HG02943 (cell line): ENCODE measurements around the gene PBRM1.
"Not testable (repeated sequence)": the region's sequence is repeated elsewhere in the genome, so short reads cannot be mapped to it uniquely, and the experiment has no call there.

Experiments
- ATAC-seq: cut with Tn5 transposase; IDR thresholded peaks from one replicate; pipeline ENCODE4 v1.9.1; 2021; ENCODE audit warnings: mild to moderate bottlenecking, low read depth, moderate library complexity; ENCODE audit not compliant: unreplicated experiment

The PBRM1 gene

DNA sequence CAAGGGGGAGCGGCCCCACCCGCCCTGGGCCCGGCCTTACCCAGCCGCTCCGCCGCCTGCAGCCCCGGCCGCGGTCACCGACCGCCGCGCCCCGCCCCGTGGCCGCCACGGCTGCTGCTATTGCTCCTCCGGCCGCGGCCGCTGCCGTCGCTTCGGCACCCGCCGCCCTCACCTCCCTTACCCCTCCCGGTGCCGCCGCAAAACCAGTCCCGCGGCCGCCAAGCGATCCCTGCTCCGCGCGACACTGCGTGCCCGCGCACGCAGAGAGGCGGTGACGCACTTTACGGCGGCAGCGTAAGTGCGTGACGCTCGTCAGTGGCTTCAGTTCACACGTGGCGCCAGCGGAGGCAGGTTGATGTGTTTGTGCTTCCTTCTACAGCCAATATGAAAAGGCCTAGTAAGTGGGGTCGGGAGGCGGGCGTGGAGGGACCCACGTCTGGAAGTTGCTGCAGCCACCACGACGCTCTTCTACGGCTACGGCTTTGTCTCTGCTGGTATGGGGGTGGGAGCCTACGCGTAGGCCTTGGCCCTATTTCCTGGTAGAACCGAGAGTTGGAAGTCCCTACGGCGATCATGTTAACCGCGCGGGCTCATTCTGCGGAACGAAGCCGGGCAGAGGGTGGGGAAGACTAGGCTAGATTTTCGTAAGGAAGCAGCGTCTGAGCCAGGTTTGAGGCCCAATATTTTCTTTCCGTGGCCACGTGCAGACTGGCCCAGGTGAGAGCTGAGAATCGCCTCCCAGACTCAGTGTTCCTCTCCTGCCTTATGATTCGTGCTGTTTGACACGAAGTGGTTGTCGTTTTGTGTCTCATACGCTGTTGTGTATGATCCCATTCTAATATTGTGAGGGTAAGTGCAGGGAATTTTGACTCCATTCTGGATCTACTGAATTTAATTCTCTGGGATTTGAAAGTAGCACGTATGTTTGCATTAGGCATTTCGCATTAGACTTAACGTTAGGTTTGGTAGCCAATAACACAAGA lies at the start of gene PBRM1, which contains the start of gene GNL3:
Gene PBRM1 (minus strand): TSS at position 205 of the 983 bp plus-strand sequence.
Gene GNL3 (plus strand): TSS at position 324 of the 983 bp plus-strand sequence. CDS start 61 bp downstream, at position 385.
- ATAC-seq: peak; percentile 64

DNA sequence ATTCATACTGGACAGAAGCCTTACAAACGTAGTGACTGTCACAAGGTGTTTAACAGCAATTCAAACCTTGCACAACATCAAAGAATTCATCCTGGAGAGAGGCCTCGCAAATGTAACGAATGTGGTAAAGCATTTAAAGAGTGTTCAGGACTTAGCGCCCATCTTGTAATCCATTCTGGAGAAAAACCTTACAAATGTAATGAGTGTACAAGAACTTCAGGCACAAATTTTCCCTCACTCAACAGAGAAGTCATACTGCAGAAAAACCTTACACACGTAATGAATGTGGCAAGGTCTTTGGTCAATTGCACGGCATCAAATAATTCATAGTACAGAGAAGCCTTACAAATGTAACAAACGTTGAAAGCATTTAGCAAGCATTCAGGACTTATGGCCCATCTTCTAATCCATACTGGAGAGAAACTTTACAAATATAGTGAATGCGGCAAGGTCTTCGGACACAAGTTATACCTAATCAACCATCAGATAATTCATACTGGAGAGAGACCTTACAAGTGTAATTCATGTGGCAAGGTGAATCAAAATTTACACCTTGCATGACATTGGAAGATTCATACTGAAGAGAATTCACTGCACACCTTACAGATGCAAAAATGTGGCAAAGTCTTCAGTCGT lies 47.7 kb upstream of the PBRM1 start:
- ATAC-seq: no peak

DNA sequence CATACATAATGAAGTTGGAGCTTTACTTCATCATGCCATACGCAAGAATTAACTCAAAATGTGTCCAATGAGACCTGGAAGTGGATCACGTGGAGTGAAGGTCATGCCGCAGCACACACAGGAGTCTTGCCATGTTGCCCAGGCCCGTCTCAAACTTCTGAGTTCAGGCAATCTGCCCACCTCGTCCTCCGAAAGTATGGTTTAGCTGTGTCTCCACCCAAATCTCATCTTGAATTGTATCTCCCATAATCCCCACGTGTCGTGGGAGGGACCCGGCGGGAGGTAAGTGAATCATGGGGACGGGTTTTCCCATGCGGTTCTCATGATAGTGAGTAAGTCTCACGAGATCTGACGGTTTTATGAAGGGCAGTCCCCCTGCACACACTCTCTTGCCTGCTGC lies 45.9 kb upstream of the PBRM1 start:
- ATAC-seq: no peak

DNA sequence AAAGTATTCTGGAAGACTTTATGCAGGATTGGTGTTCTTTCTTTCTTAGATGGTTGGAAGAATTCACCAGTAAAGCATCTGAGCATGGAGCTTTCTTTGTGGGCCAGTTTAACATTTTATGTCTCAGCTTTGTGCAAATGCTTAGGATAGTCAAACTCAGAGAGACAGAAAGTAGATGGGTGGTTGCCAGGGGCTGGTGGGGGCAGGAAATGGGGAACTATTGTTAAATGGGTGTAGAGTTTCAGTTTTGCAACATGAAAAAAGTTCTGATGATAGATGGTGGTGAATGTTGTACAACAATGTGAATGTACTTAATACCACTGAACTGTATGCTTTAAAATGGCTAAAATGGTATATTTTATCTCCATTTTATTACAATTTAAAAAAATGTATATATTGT lies 45.0 kb upstream of the PBRM1 start:
- no peak for ATAC-seq

DNA sequence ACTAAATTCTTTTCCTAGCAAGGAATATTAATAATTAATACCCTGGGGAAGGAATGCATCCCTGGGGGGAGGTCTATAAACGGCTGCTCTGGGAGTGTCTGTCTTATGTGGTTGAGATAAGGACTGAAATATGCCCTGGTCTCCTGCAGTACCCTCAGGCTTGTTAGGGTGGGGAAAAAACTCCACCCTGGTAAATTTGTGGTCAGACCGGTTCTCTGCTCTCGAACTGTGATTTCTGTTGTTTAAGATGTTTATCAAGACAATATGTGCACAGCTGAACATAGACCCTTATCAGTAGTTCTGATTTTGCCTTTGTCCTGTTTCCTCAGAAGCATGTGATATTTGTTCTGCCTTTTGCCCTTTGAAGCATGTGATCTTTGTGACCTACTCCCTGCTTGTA lies 43.0 kb upstream of the PBRM1 start:
- not testable (repeated sequence) for ATAC-seq

DNA sequence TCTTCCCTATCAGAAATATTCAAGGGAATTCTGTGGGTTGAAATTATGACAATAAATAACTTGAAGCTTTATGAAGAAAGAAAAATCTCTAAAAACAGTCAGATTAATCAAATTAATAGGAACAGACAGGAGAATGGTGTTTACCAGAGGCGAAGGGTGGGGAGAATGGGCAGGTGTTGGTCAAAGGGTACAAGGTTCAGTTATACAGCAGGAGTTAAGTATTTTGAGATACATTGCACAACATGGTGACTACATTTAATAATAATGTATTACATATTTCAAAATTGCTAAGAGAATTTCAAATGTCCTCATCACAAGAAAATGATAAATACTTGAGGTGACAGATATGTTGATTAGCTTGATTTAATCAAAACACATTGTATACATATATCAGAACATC lies 38.8 kb upstream of the PBRM1 start:
- no peak for ATAC-seq

DNA sequence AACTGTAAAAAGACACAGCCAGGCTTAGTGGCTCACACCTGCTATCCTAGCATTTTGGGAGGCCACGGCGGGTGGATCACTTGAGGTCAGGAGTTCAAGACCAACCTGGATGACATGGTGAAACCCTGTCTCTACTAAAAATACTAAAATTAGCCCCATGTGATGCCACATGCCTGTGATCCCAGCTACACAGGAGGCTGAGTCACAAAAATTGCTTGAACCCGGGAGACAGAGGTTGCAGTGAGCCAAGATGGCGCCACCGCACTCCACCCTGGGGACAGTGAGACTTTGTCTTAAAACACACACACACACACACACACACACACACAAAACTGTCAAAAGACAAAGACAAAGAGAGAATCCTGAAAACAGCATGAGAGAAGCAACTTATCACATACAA lies 38.2 kb upstream of the PBRM1 start:
- ATAC-seq: no peak

DNA sequence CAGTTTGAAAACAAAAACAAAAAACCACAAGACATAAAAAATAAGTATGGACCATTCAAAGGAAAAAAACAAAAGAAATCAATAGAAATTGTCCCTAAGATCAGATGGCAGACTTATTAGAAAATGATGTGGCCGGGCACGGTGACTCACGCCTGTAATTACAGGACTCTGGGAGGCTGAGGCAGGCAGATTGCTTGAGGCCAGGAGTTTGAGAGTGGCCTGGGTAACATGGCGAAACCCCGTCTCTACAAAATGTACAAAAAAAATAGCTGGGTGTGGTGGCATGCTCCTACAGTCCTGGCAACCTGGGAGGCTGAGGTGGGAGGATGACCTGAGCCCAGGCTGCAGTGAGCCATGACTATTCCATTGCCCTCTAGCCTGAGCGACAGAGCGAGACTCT lies 36.8 kb upstream of the PBRM1 start:
- ATAC-seq: no peak

DNA sequence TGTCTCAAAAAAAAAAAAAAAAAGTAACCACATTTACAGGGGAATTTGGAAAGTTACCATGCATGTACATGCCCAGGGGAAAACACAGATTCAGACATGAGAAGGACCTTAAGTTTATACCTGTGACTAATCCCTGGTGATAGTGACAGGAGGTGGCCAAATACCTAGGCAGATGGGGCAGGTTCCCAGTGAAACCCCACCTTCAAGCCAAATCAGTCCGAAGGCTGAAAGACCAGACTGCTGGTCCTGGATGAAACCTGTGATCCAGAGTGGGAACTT lies 36.0 kb upstream of the PBRM1 start:
- no peak for ATAC-seq

DNA sequence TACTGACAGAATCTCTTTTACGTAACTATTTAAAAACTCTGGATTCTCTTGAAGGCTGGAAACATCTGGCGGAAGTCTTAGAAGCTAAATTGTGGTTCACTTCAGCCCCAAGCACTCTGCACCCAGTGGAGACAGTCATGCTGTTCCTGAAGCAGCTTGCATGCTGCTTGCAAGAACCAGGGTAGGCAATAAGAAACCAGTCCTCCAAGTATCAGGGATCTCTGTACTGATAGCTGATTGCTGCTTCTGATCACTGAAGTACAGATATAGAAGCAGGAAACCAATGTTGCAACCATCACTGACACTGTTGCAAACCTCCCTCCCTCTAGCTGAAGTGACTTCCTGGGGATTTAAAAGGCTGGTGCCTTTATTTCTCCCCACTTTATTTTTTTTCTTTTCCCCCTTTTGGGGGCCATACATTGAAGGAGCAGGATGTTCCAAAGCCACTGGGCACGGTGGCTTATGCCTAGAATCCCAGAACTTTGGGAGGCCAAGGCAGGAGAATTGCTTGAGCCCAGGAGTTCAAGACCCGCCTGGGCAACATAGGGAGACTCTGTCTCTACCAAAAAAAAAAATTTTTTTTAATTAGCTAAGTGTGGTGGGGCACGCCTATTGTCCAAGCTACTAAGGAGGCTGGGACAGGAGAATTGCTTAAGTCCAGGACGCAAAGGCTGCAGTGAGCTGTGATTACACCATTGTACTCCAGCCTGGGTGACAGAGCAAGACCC lies 35.5 kb upstream of the PBRM1 start:
- ATAC-seq: no peak

DNA sequence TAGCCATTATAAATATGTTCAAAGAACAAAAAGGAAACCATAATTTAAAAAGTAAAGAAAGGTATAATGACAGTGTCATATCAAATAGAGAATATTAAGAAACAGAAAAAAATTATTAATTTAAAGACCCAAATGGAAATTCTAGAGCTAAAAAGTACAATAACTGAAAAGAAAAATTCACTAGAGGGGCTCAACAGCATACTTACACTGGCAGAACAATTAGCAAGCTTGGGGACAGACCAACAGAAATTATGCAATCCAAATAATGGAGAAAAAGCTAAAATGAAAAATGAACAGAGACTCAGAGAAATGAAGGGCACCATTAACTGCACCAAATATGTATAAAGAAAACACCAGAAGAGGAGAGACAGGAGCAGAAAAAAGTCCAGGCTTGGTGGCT lies 33.9 kb upstream of the PBRM1 start:
- ATAC-seq: no peak

DNA sequence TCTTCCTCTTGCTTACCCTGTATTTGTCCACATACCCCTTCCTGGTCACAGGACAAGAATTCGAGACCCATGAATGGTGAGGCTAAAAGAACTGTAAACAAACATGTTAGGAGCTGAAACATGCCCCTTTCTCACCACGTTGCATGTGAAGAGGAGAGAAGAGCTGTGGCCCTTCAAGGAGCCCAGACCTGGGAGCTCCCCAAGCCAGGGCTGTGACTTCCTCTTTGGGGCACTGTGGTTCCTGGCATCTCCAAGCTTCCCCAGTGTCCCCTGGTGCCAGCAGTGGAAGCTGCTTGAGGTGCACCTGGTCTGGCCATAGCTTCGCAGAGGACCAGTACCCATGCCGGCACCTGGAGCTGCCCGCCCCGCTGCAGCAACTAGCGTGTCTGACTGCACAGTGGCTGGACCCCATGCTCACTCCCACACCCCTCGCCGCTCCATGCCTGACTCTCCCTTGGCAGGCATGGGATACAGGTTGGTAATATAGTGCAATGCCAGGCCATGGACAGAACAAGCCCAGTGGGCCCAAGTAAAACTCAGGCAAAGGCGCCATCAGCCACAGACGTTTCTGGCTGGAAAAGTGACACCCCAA lies 30.1 kb upstream of the PBRM1 start:
- ATAC-seq: no peak

DNA sequence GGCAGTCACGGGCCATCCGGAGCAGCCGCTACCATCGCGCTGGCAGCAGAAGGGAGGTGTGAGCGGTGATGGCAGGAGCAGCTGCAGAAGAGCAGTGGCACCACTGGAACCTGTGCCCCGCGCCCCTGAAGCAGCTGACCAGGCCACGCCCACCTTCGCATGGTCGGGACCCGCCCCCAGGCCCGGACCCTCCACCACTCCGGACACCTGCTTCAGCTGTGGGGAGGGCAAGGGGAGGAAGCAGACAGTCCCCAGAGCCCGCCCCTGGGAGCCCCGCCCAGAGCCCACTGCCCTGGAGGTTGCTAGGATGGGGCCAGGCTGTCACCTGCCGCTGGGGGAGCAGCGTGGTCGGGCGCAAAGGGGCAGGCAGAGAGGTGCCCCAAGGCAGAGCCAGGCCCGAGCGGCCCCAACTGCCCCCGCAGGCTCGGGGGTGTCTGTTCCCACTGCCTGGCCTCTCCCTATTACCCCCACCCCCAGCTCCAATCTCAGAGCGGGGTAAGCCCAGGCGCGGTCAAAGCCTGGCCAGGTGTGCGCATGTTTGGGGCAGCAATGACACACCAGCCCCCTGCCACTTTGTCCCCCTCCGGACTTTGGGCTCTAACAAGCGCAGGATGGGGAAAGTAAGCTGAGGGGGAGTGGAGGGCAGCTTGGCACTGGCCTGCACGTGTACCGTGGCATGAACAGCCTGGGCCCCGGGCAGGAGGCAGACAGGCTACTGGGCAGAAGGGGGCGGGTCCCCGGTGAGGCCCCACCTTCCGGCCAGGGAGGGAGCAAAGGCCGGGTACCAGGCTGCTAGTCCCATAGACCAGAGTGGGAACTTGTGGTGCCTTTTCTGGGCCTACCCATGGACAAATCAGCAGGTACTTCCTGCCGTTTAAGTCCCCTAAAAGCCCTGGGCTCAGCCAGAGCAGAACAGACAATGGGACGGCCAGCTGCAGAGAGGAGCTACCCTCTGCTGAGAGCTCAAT lies 28.9 kb upstream of the PBRM1 start:
- no peak for ATAC-seq

DNA sequence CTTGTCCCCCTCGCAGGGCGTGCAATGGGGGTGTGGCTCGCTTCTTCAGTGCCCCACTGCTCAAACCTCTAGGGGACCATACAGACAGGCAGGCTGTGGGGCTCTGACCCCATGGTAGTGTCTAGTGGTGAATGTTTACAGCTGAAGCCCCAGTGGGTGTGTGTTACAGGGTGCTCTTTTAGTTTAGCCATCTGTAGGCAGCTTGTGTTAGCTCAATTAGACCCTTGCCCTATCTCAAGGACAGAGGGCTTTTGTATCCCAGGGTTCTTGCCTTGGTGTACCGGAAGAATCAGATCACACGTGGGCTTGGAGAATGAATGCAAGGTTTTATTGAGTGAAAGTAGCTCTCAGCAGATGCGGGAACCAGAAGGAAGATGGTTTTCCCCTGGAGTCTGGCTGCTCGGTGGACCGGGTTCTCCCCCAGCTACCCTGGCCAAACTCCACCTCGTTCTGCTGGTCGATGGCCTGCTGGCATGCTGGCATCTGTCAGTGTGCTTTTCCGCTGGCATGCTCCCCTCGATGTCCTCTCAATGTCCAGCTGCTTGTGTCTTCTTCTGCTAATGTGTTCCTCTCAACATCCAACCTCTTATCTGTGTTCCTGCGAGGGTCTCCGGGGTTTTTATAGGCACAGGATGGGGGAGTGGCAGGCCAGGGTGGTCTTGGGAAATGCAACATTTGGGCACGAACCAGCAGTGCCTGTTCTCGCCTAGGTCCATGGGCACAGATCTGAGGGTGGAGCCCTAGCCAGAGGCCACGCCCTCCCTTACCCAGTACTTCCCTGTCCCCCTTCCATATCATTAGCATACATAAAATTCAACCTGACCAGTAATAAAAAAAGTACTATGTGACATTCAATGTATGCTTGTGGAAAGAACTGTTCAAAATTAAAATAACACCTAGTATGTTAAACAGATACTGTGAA lies 26.8 kb upstream of the PBRM1 start:
- no peak for ATAC-seq

DNA sequence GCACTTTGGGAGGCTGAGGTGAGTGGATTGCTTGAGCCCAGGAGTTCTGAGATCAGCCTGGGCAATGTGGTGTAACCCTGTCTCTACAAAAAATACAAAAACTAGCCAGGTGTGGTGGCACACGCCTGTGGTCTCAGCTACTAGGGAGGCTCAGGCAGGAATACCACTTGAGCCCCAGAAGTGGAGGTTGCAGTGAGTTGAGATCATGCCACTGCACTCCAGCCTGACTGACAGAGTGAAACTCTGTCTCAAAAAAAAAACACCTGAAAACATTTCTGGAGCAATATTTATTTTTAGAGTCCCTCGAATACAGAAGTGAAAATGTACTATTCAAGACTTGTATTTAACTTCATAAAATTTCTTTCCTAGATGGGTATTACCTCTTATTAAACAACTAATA lies 24.8 kb upstream of the PBRM1 start:
- ATAC-seq: no peak

DNA sequence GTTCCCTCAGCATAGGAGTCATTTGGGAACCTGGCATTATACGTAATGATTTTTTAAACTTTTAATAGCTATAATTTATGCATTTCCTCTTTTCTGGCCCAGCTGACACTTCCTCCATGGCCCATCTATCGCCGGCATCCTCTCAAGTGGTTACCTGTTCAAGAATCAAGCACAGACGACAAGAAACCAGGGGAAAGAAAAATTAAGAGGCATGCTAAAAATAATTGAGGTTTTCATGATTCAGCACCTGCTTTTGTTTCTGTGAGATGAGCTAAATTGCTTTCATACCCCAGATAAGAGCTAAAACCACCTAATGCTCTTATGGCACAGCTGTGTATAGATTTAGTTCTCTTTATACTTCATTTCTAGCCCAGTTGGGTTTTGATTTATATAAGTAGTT lies 21.9 kb upstream of the PBRM1 start:
- no peak for ATAC-seq

DNA sequence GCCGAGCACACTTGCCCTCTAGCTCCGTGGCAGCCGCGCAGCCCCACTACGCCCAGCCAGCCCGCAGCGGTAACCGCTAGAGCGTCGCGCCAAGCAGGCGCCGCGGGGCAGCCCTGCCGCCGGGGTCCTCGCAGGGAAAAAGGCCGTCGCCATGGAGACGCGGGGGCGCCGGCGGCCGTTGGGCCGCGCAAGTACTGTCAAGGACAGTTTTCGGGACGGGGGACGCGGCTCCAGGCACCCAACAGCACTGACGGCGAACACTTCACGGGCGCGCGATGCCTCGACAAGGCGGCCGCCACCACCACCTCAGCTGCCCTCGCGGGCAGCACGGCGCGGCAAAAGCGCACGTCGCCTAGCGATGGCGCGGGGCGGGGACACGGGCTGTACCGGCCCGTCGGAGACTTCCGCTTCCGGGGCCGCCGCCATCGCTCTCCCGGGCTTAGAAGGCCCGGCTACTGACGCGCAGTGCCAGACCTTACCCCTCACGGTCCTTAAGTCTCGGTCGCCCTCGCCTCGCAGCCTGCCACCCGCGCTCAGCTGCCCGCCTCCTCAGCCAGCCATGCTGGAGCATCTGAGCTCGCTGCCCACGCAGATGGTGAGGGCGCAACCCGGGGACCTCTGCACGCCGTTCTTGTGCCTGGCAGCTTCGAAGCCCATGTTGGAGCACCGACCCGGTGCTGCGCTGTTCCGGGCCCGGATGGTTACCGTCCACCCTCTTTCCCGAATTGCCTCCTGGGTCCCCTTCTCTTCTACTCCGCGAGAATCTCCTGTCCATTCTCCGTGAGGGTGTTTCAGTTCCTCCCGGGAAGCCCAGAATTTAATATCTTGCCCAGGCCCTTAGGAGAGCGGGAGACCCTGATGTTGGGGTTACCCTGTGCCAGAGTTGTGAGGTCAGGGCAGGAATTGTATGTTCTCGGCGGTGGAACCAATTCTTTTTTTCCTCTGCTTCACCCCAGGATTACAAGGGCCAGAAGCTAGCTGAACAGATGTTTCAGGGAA lies 20.3 kb upstream of the PBRM1 start, which contains the start of the genes GLT8D1 and SPCS1:
Gene GLT8D1 (minus strand): TSS at position 104 of the 999 bp plus-strand sequence. CDS start 5,331 bp downstream, outside the sequence.
Gene SPCS1 (plus strand): TSS at position 419 of the 999 bp plus-strand sequence. CDS start 141 bp downstream, at position 560.
- peak; percentile 85 for ATAC-seq

DNA sequence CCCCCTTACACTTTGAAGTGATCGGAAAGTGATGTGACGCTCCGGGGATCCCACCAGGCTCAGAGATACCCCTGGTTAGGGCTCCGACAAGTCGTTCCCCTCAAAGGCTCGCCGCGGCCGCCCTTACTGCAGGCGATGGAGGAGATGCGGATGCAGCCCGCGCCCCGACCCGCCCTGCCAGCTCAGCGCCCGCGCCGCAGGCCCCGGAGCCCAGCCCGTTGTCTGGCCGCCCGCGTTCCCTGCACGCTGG lies 19.6 kb upstream of the PBRM1 start:
- ATAC-seq: peak; percentile 34
